ENCODE results near the gene OPRD1. TPM values are rescaled to one million over a fixed set of nuclear protein-coding genes. Genes with fewer than 3 reads are reported as not detected.
"Not testable (repeated sequence)": the region's sequence is repeated elsewhere in the genome, so short reads cannot be mapped to it uniquely, and the experiment has no call there.

Gene OPRD1
- total and polyA plus RNA-seq, 3 donors from 2014 or later, result 0.18 to 0.74 (median 0.63) TPM

DNA sequence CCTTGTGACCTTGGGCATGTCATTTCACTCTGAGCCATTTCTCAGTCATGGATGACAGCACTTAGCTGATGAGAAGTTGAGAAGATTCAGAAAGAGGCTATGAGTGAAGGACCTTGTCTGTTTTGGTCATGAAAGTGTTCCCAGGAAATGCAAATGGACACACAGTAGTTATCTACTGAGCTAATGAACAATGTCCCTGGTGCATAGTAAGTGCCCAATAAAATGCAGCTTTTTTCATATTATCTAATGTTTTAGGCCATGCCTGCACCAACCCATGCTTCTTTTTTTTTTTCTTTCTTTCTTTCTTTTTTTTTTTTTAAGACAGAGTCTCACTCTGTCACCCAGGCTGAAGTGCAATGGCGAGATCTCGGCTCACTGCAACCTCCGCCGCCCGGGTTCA, 58.0 kb downstream of the OPRD1 start:
- no peak for DNase-seq
- intact Hi-C loops (cut with DNase I; ENCODE audit: low total_unique reads), result loop anchor here (10.0 kb wide), 1 partner anchor 85 kb away; no protein-coding TSS in a partner anchor
- Histone ChIP-seq H3K4me3 (no peak overlapping the region), H3K4me1 (peaks cover 3% of the 10 kb centered on the region), H3K27me3 (no peaks in the 10 kb centered on the region), H3K9me3 (no peaks in the 10 kb centered on the region), H3K36me3 (ENCODE audit: low read depth, missing control alignments) (no peaks in the 10 kb centered on the region), H3K27ac (no peak overlapping the region)
- 92 to 100% methylated on average over 2 to 5 of the region's 5 CpGs for WGBS, 2 donors
- TF ChIP-seq POLR2A (IDR thresholded peaks at IDR 0.05), result no peak
- TF ChIP-seq, protein P1, sequence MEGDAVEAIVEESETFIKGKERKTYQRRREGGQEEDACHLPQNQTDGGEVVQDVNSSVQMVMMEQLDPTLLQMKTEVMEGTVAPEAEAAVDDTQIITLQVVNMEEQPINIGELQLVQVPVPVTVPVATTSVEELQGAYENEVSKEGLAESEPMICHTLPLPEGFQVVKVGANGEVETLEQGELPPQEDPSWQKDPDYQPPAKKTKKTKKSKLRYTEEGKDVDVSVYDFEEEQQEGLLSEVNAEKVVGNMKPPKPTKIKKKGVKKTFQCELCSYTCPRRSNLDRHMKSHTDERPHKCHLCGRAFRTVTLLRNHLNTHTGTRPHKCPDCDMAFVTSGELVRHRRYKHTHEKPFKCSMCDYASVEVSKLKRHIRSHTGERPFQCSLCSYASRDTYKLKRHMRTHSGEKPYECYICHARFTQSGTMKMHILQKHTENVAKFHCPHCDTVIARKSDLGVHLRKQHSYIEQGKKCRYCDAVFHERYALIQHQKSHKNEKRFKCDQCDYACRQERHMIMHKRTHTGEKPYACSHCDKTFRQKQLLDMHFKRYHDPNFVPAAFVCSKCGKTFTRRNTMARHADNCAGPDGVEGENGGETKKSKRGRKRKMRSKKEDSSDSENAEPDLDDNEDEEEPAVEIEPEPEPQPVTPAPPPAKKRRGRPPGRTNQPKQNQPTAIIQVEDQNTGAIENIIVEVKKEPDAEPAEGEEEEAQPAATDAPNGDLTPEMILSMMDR (IDR thresholded peaks at IDR 0.05), result no peak

DNA sequence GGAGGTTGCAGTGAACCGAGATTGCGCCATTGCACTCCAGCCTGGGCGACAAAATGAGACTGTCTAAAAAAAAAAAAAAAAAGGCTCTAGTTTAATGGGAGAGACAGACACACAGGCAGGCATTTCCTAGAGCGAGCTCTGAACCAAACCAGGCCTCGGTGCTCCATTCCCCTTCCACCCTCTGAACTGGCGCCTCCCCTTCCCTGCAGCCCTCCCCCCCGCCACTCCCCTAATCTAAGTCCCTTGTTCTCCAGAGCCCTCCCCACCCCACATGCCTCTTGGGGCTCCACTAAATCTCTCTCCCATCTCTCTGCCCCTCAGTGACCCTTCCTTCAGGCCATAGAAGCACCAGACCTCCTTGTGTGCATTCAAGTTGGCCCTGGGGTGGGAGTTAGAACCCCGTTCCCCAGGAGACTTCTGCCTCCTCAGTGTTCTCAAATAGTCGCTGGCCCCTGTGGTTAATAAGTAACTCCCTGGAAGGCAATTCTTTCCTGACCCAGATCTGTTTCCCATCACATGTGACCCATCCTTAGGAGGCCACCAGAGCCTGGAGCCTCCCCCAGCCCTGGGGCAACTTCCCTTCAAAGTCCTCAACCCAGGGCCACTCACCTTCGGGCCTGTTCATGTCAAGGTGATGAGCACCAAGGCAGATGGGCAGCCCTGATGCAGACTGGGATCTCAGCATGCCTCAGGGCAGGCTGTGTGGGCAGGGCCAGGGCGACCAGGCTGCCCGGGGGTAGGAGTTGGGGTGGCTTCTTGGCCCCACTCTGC, 59.8 kb downstream of the OPRD1 start:
- H3K27ac ChIP-seq, result no peak overlapping the region
- WGBS, 2 donors, result 89% methylated on average over 11 of the region's 12 CpGs
- no peak overlapping the region for H3K4me3 ChIP-seq
- H3K36me3 ChIP-seq (ENCODE audit: low read depth, missing control alignments), result no peaks in the 10 kb centered on the region
- H3K27me3 ChIP-seq, result no peaks in the 10 kb centered on the region
- no peaks in the 10 kb centered on the region for H3K4me1 ChIP-seq
- TF ChIP-seq, protein P1 (IDR thresholded peaks at IDR 0.05), result no peak
- TF ChIP-seq POLR2A (IDR thresholded peaks at IDR 0.05), result no peak
- H3K9me3 ChIP-seq, result no peaks in the 10 kb centered on the region
- DNase-seq, result no peak
- intact Hi-C loops (cut with DNase I; ENCODE audit: low total_unique reads), result loop anchor here (10.0 kb wide), 1 partner anchor 87 kb away; no protein-coding TSS in a partner anchor

- H3K36me3 ChIP-seq (ENCODE audit: low read depth, missing control alignments), result not testable (repeated sequence)
Measured at GRCh38 chr1:28875134-28875533, 63.2 kb downstream of the OPRD1 start.

GRCh38 chr1:28877132-28877781, 65.3 kb downstream of the OPRD1 start:
- 12 to 13% methylated on average over 18 of the region's 18 CpGs for WGBS, 2 donors
- Histone ChIP-seq H3K27ac (no peak overlapping the region), H3K4me3 (no peak overlapping the region), H3K36me3 (ENCODE audit: low read depth, missing control alignments) (no peaks in the 10 kb centered on the region), H3K27me3 (no peaks in the 10 kb centered on the region), H3K9me3 (no peaks in the 10 kb centered on the region), H3K4me1 (no peaks in the 10 kb centered on the region)
- intact Hi-C loops (cut with DNase I; ENCODE audit: low total_unique reads), result loop anchor here (10.0 kb wide), 1 partner anchor 92 kb away; no protein-coding TSS in a partner anchor
- TF ChIP-seq, protein P1 (IDR thresholded peaks at IDR 0.05), result peak; percentile 86 to 93 (median 91)
- TF ChIP-seq POLR2A (IDR thresholded peaks at IDR 0.05), result no peak
- peak; percentile 86 for DNase-seq

More at GRCh38 chr1:28875134-28875533, 63.2 kb downstream of the OPRD1 start:
- intact Hi-C loops (cut with DNase I; ENCODE audit: low total_unique reads), result loop anchor here (10.0 kb wide), 1 partner anchor 90 kb away; no protein-coding TSS in a partner anchor
- not testable (repeated sequence) for H3K27ac ChIP-seq, DNase-seq, H3K27me3 ChIP-seq, H3K9me3 ChIP-seq, H3K4me3 ChIP-seq, H3K4me1 ChIP-seq
- WGBS, 2 donors, result 78 to 82% methylated on average over 5 of the region's 5 CpGs

GRCh38 chr1:28878796-28879195, 66.8 kb downstream of the OPRD1 start:
- DNase-seq, result no peak
- WGBS, 2 donors, result 85 to 93% methylated on average over 4 of the region's 4 CpGs
- TF ChIP-seq, protein P1 (IDR thresholded peaks at IDR 0.05), result no peak
- no peak for TF ChIP-seq POLR2A (IDR thresholded peaks at IDR 0.05)

More at GRCh38 chr1:28878796-28879195, 66.8 kb downstream of the OPRD1 start:
- no peaks in the 10 kb centered on the region for H3K4me1 ChIP-seq
- no peaks in the 10 kb centered on the region for H3K27me3 ChIP-seq
- no peak overlapping the region for H3K4me3 ChIP-seq
- intact Hi-C loops (cut with DNase I; ENCODE audit: low total_unique reads), result loop anchor here (10.0 kb wide), 1 partner anchor 94 kb away; no protein-coding TSS in a partner anchor
- no peaks in the 10 kb centered on the region for H3K36me3 ChIP-seq (ENCODE audit: low read depth, missing control alignments)
- H3K27ac ChIP-seq, result no peak overlapping the region
- no peaks in the 10 kb centered on the region for H3K9me3 ChIP-seq

Measured in testis (tissue), 3 donors.